ENCODE data around the gene PDSS2. TPM values are rescaled to one million over a fixed set of nuclear protein-coding genes. Genes with fewer than 3 reads are reported as not detected.

The PDSS2 gene
- total RNA-seq, 1 experiment from 2014 or later, result 10.2 TPM

- H3K9me3 Mint-ChIP-seq (ENCODE audit: unreplicated experiment), result peaks cover 17% of the 10 kb centered on the region
- no peaks in the 10 kb centered on the region for H3K36me3 Mint-ChIP-seq (ENCODE audit: insufficient read depth, unreplicated experiment)
- no peak overlapping the region for H3K4me3 Mint-ChIP-seq (ENCODE audit: unreplicated experiment)
- POLR2A ChIA-PET, result interaction anchor here (1.2 kb wide), 1 partner anchor 161 kb away, joined by 3 read pairs; no protein-coding TSS in a partner anchor
- H3K27me3 Mint-ChIP-seq (ENCODE audit: insufficient read depth, unreplicated experiment), result no peaks in the 10 kb centered on the region
- intact Hi-C loops (cut with micrococcal nuclease), result no loop called here
- H3K4me1 Mint-ChIP-seq (ENCODE audit: insufficient read depth, unreplicated experiment), result no peaks in the 10 kb centered on the region
- BruUV-seq (replicated peaks), result no TSS peak
- H3K27ac Mint-ChIP-seq (ENCODE audit: low read depth, unreplicated experiment), result no peak overlapping the region
- CTCF ChIA-PET, result no interaction called here
- no peak for TF ChIP-seq CTCF (IDR thresholded peaks at IDR 0.05; ENCODE audit: unreplicated experiment)
- no peak for DNase-seq (ENCODE audit: unreplicated experiment)
These were observed 50.6 kb downstream of the PDSS2 start for GRCh38 chr6:107408714-107409113.

GRCh38 chr6:107405002-107405401 is 54.4 kb downstream of the PDSS2 start:
- POLR2A ChIA-PET, result no interaction called here
- no peak for TF ChIP-seq CTCF (IDR thresholded peaks at IDR 0.05; ENCODE audit: unreplicated experiment)
- Mint-ChIP-seq H3K36me3 (ENCODE audit: insufficient read depth, unreplicated experiment) (no peaks in the 10 kb centered on the region), H3K9me3 (ENCODE audit: unreplicated experiment) (peaks cover 17% of the 10 kb centered on the region), H3K27ac (ENCODE audit: low read depth, unreplicated experiment) (no peak overlapping the region), H3K4me1 (ENCODE audit: insufficient read depth, unreplicated experiment) (no peaks in the 10 kb centered on the region), H3K27me3 (ENCODE audit: insufficient read depth, unreplicated experiment) (no peaks in the 10 kb centered on the region), H3K4me3 (ENCODE audit: unreplicated experiment) (no peak overlapping the region)
- CTCF ChIA-PET, result no interaction called here
- intact Hi-C loops (cut with micrococcal nuclease), result no loop called here
- BruUV-seq (replicated peaks), result no TSS peak
- no peak for DNase-seq (ENCODE audit: unreplicated experiment)

GRCh38 chr6:107402533-107402932 is 56.8 kb downstream of the PDSS2 start:
- no peak overlapping the region for H3K27ac Mint-ChIP-seq (ENCODE audit: low read depth, unreplicated experiment)
- H3K9me3 Mint-ChIP-seq (ENCODE audit: unreplicated experiment), result peaks cover 17% of the 10 kb centered on the region
- H3K27me3 Mint-ChIP-seq (ENCODE audit: insufficient read depth, unreplicated experiment), result no peaks in the 10 kb centered on the region
- no TSS peak for BruUV-seq (replicated peaks)
- CTCF ChIA-PET, result no interaction called here
- H3K4me1 Mint-ChIP-seq (ENCODE audit: insufficient read depth, unreplicated experiment), result no peaks in the 10 kb centered on the region
- intact Hi-C loops (cut with micrococcal nuclease), result no loop called here
- POLR2A ChIA-PET, result interaction anchor here (0.8 kb wide), 1 partner anchor 22 kb away, joined by 3 read pairs; no protein-coding TSS in a partner anchor
- DNase-seq (ENCODE audit: unreplicated experiment), result no peak
- TF ChIP-seq CTCF (IDR thresholded peaks at IDR 0.05; ENCODE audit: unreplicated experiment), result no peak
- H3K4me3 Mint-ChIP-seq (ENCODE audit: unreplicated experiment), result no peak overlapping the region
- H3K36me3 Mint-ChIP-seq (ENCODE audit: insufficient read depth, unreplicated experiment), result no peaks in the 10 kb centered on the region

DNA sequence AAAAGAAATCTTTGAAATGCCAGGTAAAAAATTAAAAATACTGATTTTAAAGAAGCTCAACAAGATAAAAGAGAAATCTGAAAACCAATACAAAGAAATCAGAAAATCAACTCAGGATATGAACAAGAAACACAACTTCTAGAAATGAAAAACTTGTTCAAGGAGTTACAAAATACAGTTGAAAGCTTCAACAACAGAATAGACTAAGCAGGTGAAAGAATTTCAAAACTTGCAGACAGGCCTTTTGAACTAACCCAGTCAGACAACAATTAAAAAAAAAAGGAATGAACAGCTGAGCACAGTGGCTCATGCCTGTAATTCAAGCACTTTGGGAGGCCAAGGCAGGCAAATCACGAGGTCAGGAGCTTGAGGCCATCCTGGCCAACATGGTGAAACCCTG is 57.8 kb downstream of the PDSS2 start:
- H3K27ac Mint-ChIP-seq (ENCODE audit: low read depth, unreplicated experiment), result no peak overlapping the region
- CTCF ChIA-PET, result interaction anchor here (0.6 kb wide), 1 partner anchor 111 kb away, joined by 3 read pairs; no protein-coding TSS in a partner anchor
- no peak for TF ChIP-seq CTCF (IDR thresholded peaks at IDR 0.05; ENCODE audit: unreplicated experiment)

More for the DNA sequence above, 57.8 kb downstream of the PDSS2 start:
- Mint-ChIP-seq H3K4me1 (ENCODE audit: insufficient read depth, unreplicated experiment) (no peaks in the 10 kb centered on the region), H3K9me3 (ENCODE audit: unreplicated experiment) (peaks cover 17% of the 10 kb centered on the region), H3K36me3 (ENCODE audit: insufficient read depth, unreplicated experiment) (no peaks in the 10 kb centered on the region), H3K27me3 (ENCODE audit: insufficient read depth, unreplicated experiment) (no peaks in the 10 kb centered on the region), H3K4me3 (ENCODE audit: unreplicated experiment) (no peak overlapping the region)
- no TSS peak for BruUV-seq (replicated peaks)
- intact Hi-C loops (cut with micrococcal nuclease), result no loop called here
- no peak for DNase-seq (ENCODE audit: unreplicated experiment)
- POLR2A ChIA-PET, result interaction anchor here (0.8 kb wide), 1 partner anchor 21 kb away, joined by 3 read pairs; no protein-coding TSS in a partner anchor
